ENCODE data around the gene GALNT18. TPM values are rescaled to one million over a fixed set of nuclear protein-coding genes. Genes with fewer than 3 reads are reported as not detected.

The GALNT18 gene
- total and polyA plus RNA-seq, 2 of the 4 experiments (the other 2 are of a cell fraction), result 9.5 to 11.3 TPM

GRCh38 chr11:11577251-11577855 lies 44.5 kb downstream of the GALNT18 start:
- POLR2A ChIA-PET (ENCODE audit: unreplicated experiment), result no interaction called here
- Histone ChIP-seq H3K9me3 (ENCODE audit: control insufficient read depth, insufficient read depth, low read length) (no peaks in the 10 kb centered on the region), H3K14ac (replicated peaks; ENCODE audit: low read depth, low read length) (no peak overlapping the region), H3K36me3 (ENCODE audit: control insufficient read depth, insufficient read depth, low read length) (no peaks in the 10 kb centered on the region), H2BK120ac (ENCODE audit: low read depth, low read length) (no peak overlapping the region), H4K91ac (ENCODE audit: insufficient read depth, low read depth, low read length) (no peak overlapping the region), H2AK5ac (ENCODE audit: low read depth, low read length) (no peak overlapping the region), H3K27ac (ENCODE audit: insufficient read depth, low read length) (no peak overlapping the region), H2BK20ac (ENCODE audit: low read depth, low read length) (no peak overlapping the region), H3K23ac (ENCODE audit: low read depth, low read length) (no peak overlapping the region), H3K4me2 (ENCODE audit: low read depth, low read length) (no peak overlapping the region), H3K4ac (ENCODE audit: low read depth, low read length) (no peak overlapping the region), H4K8ac (ENCODE audit: low read depth in 2 of 2, low read length in 2 of 2) (no peak overlapping the region), H3K4me1 (ENCODE audit: control insufficient read depth, insufficient read depth, low read length) (0 out of 2 replicates have a peak, but pooled peaks cover 2% of the 10 kb centered on the region), H3K27me3 (ENCODE audit: control insufficient read depth, insufficient read depth, low read length) (peaks cover 7% of the 10 kb centered on the region), H2AFZ (replicated peaks; ENCODE audit: low read length, poor library complexity) (peak overlapping the region; percentile 13), H3K4me3 (ENCODE audit: insufficient read depth, low read depth, low read length) (no peak overlapping the region), H2AK9ac (replicated peaks; ENCODE audit: low read depth, low read length, poor library complexity) (no peak overlapping the region), H3K18ac (ENCODE audit: low read depth, low read length) (no peak overlapping the region), H4K5ac (ENCODE audit: low read depth, low read length) (no peak overlapping the region), H3K9ac (ENCODE audit: low read depth, low read length) (no peak overlapping the region), H3K9me1 (ENCODE audit: insufficient read depth, low read length) (no peaks in the 10 kb centered on the region), H2BK15ac (ENCODE audit: low read depth, low read length) (no peak overlapping the region), H4K20me1 (ENCODE audit: insufficient read depth, low read length) (no peaks in the 10 kb centered on the region), H3K79me1 (ENCODE audit: low read depth in 1 of 2, low read length in 2 of 2) (no peaks in the 10 kb centered on the region; a peak in 1 of 4 replicates), H3K56ac (ENCODE audit: extremely low read depth, insufficient read depth, low read length) (no peak overlapping the region), H2BK5ac (ENCODE audit: low read depth, low read length, poor library complexity, severe bottlenecking) (no peak overlapping the region)
- intact Hi-C loops (cut with micrococcal nuclease) (no loop called here), dilution Hi-C loops (cut with HindIII; ENCODE audit: low sequenced_read_pairs, unreplicated experiment) (no loop called here), in situ Hi-C loops (cut with MboI; ENCODE audit: low sequenced_read_pairs) (no loop called here)
- peak; percentile 61 for ATAC-seq (ENCODE audit: low read depth)
- CTCF ChIA-PET, result interaction anchor here (1.0 kb wide), 1 partner anchor 54 kb away, joined by 3 read pairs; no protein-coding TSS in a partner anchor
- TF ChIP-seq CEBPB (IDR thresholded peaks at IDR 0.05; ENCODE audit: low read depth, low read length) (no peak), NFE2L2 (IDR thresholded peaks at IDR 0.05; ENCODE audit: low read depth, low read length) (no peak), BHLHE40 (IDR thresholded peaks at IDR 0.05; ENCODE audit: low read depth, low read length) (no peak), RCOR1 (IDR thresholded peaks at IDR 0.05; ENCODE audit: insufficient replicate concordance, low read length) (no peak), SMC3 (IDR thresholded peaks at IDR 0.05; ENCODE audit: low read depth, low read length) (no peak), MAFK (IDR thresholded peaks at IDR 0.05; ENCODE audit: low read depth, low read length) (no peak), FOS (IDR thresholded peaks at IDR 0.05; ENCODE audit: low read depth, low read length) (no peak), RAD21 (IDR thresholded peaks at IDR 0.05; ENCODE audit: low read length) (no peak), MXI1 (IDR thresholded peaks at IDR 0.05; ENCODE audit: borderline replicate concordance, low read depth, low read length) (no peak)
- DNase-seq, result peak; percentile 50
- no TSS peak for BruUV-seq (replicated peaks)
- 86% methylated on average over 3 of the region's 8 CpGs; no CpG with 5 or more reads in 1 of the 2 experiments for WGBS, 2 experiments (ENCODE audit: extremely low coverage in 2 of 2, insufficient read length in 1 of 2)

Measured in IMR-90 (cell line).